ENCODE results near the gene SF3A1. TPM values are rescaled to one million over a fixed set of nuclear protein-coding genes. Genes with fewer than 3 reads are reported as not detected.

SF3A1 gene
- total RNA-seq, 1 donor from 2014 or later: 308 TPM

DNA sequence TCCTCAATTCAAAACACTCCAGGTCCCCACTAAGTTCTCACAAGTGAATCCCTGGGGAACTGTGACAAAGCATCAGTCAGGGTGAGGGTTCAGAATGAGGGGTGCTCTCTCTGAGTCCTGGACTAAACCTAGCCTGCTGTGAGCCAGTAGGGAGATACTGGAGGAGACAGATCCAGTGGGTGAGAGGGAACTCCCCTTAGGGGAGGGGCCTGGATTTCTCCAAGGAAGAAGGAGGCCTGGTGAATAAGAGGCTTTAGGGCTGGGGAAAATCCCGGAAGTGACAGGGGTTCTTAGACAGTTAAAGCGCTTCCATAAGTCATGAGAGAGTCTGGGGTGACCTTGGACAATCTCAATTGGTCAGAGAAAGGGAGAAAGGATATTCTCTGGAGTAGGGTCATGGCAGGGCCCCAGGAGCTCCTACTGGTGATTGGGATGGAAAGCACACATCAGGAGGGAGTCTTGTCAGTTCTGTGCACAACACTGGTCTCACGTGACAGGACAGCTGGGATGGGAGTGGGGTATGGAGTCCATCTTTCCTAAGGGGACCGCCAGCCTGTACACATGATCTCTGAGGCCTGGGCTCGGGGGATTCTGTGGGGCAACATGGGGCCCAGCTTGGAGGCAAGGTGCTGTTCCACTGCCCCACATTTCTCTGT is 31.5 kb downstream of the SF3A1 start:
- peaks cover 21% of the 10 kb centered on the region for H3K36me3 Mint-ChIP-seq (ENCODE audit: low read depth)
- intact Hi-C loops (cut with micrococcal nuclease): no loop called here
- H3K4me3 Mint-ChIP-seq: peak overlapping the region; percentile 89
- peaks cover 62% of the 10 kb centered on the region for H3K4me1 Mint-ChIP-seq (ENCODE audit: low read depth)
- DNase-seq (ENCODE audit: low spot score): no peak
- peak overlapping the region; percentile 44 for H3K27ac Mint-ChIP-seq
- H3K27me3 Mint-ChIP-seq (ENCODE audit: insufficient read depth): no peaks in the 10 kb centered on the region
- H3K9me3 Mint-ChIP-seq: no peaks in the 10 kb centered on the region

DNA sequence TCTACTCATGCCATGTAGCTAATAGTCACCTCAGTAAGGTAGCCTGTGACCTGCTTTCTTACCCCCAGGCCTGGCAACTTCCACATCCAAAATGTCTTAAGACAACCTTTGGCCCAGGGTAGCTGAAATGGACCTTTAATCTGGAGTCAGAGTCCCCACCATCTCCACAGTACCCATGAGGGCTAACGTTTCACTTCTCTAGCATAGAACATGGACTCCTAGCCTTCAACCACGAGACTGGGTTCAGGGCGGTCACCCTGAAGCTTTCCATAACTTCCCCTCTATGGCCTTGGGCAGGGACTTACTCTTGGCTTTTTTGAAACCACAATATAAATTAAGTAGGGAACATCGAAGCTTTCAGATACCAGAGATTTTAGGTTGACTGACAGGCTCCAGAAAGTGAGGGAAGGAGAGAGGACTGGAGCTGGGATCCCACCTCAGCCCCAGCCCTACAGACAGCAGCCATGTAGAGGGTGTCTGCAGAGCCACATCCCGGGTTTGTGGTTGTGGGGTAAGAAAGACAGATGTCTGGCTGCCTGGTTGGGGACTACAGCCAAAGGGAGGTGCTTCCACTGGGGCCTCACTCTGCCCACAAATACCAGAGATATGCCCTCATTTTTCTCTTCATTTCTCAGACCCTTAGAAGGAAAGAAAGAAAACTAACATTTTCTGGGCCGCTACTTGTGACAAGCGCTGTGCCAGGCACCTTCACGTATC is 32.5 kb downstream of the SF3A1 start:
- Mint-ChIP-seq H3K4me3 (peak overlapping the region; percentile 89), H3K27me3 (ENCODE audit: insufficient read depth) (no peaks in the 10 kb centered on the region), H3K4me1 (ENCODE audit: low read depth) (peaks cover 72% of the 10 kb centered on the region), H3K9me3 (no peaks in the 10 kb centered on the region), H3K36me3 (ENCODE audit: low read depth) (peaks cover 21% of the 10 kb centered on the region), H3K27ac (peak overlapping the region; percentile 44)
- peak; percentile 49 for DNase-seq (ENCODE audit: low spot score)
- intact Hi-C loops (cut with micrococcal nuclease): no loop called here

DNA sequence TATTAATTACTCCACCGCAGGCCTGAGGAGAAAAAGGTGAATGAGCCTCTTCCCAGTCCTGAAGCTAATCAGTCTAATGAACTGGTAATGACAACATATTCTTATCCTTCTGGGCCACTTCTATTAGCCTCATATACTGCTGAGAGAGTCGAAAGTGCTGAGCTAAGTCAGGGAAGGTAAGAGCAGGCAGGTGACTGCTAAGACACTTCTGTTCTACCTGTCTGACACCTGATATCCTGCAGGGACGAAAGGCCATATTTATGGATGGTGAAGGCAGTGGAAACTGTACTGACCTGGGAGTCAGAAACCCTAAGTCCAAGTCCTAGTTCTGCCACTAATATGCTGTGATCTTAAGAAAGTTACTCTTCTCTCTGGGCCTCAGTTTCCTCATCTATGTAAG is 33.4 kb downstream of the SF3A1 start:
- no peak for DNase-seq (ENCODE audit: low spot score)
- peaks cover 82% of the 10 kb centered on the region for H3K4me1 Mint-ChIP-seq (ENCODE audit: low read depth)
- H3K4me3 Mint-ChIP-seq: no peak overlapping the region
- intact Hi-C loops (cut with micrococcal nuclease): no loop called here
- H3K27me3 Mint-ChIP-seq (ENCODE audit: insufficient read depth): no peaks in the 10 kb centered on the region
- H3K27ac Mint-ChIP-seq: peak overlapping the region; percentile 25
- H3K9me3 Mint-ChIP-seq: no peaks in the 10 kb centered on the region
- H3K36me3 Mint-ChIP-seq (ENCODE audit: low read depth): peaks cover 24% of the 10 kb centered on the region

DNA sequence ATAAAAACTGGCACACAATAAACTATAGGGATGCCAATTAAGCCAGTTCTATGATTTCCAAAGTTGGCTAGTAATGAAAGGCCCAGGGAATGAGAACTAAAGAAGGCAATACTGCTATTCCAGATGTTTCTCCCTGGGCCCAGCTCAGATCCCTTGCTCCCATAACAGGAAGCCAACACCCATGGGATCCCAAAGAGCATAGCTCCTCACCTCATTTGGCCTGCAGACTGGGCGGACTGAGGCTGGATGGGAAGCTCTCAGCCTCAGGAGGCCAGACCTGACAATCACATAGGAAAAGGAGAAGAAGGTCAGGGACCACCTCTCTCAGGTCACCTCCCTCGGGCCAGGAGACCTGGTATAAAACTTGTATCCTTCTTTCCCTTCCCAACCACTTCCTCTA is 35.2 kb downstream of the SF3A1 start:
- Mint-ChIP-seq H3K27ac (peak overlapping the region; percentile 37), H3K9me3 (no peaks in the 10 kb centered on the region), H3K36me3 (ENCODE audit: low read depth) (peaks cover 24% of the 10 kb centered on the region), H3K4me3 (no peak overlapping the region), H3K27me3 (ENCODE audit: insufficient read depth) (no peaks in the 10 kb centered on the region), H3K4me1 (ENCODE audit: low read depth) (peaks cover 83% of the 10 kb centered on the region)
- intact Hi-C loops (cut with micrococcal nuclease): no loop called here
- no peak for DNase-seq (ENCODE audit: low spot score)

DNA sequence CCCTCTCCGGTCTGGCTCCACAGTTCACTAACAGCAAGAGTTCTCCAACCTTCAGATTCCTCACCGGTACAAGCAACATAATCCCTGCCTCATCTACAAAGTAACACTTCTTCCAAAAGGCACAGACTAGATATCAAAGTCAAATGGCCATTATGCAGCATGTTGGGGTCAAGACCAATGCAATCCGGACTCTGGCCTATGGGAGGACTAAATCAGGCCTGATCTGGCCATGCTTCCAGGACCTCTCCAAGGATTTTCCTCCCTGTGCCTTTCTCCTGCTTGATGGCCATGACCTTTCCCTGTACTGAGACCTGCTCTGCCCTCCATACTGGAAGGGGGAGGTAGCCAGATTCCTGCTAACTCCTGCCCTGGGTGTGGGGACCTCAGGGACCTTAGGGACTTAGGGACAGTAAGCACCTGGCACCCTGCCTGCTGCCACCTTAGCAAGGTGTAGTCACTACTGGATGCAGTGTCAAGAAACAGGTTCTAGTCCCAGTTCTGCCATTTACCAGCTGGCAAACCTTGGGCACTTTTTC is 36.6 kb downstream of the SF3A1 start:
- no peak overlapping the region for H3K4me3 Mint-ChIP-seq
- peak overlapping the region; percentile 36 for H3K27ac Mint-ChIP-seq
- H3K36me3 Mint-ChIP-seq (ENCODE audit: low read depth): peaks cover 24% of the 10 kb centered on the region
- no peak for DNase-seq (ENCODE audit: low spot score)
- no peaks in the 10 kb centered on the region for H3K9me3 Mint-ChIP-seq
- no peaks in the 10 kb centered on the region for H3K27me3 Mint-ChIP-seq (ENCODE audit: insufficient read depth)
- H3K4me1 Mint-ChIP-seq (ENCODE audit: low read depth): peaks cover 86% of the 10 kb centered on the region
- intact Hi-C loops (cut with micrococcal nuclease): no loop called here

DNA sequence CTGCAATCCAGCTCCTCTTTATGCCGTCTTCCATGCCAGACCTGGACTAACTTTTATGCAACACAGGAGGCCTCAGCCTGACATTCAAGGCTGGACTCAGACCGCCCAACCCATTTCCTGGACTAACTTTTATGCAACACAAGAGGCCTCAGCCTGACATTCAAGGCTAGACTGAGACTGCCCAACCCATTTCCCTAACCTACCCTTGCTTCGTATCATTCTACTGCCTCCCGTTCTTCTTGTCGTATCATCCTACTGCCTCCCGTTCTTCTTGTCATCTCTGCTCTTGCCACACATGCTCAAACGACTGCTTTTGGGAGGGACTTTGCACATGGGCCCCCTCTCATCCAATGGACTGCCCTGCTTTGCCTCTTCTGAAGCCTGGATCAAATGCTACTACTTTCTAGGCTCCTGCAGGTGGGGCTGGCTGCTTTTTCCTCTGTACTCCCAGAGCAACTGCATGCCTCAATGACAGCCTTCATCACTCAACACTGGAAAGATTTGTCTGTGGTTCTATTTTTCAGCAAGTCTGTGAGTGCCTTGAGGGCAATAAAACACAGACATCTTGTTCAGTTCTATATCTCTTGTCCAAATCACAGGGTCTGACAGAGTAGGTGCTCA is 37.8 kb downstream of the SF3A1 start:
- H3K36me3 Mint-ChIP-seq (ENCODE audit: low read depth): peaks cover 22% of the 10 kb centered on the region

DNA sequence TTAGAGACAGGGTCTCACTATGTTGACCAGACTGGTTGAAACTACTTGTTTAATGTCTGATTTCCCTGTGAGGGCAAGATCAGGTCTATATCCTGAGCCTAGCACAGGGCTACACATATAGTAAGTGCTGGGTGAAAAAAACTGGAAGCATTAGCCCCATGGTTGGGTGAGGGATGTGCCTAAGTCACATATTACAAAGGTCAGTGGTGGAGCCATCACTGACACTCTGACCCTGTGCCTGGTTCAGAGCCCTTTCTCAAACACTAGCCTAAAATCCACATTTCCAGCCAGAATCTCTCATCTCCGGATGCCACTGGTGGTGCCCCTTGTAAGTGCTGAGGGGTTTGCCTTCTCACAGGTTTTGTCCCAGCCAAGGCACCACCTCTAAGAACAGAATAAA is 38.9 kb downstream of the SF3A1 start:
- intact Hi-C loops (cut with micrococcal nuclease): no loop called here
- Mint-ChIP-seq H3K9me3 (no peaks in the 10 kb centered on the region), H3K27ac (no peak overlapping the region), H3K4me3 (no peak overlapping the region), H3K4me1 (ENCODE audit: low read depth) (peaks cover 83% of the 10 kb centered on the region), H3K36me3 (ENCODE audit: low read depth) (peaks cover 19% of the 10 kb centered on the region), H3K27me3 (ENCODE audit: insufficient read depth) (no peaks in the 10 kb centered on the region)
- no peak for DNase-seq (ENCODE audit: low spot score)

More for the DNA sequence above, 37.8 kb downstream of the SF3A1 start:
- Mint-ChIP-seq H3K27ac (no peak overlapping the region), H3K9me3 (no peaks in the 10 kb centered on the region), H3K4me1 (ENCODE audit: low read depth) (peaks cover 86% of the 10 kb centered on the region), H3K27me3 (ENCODE audit: insufficient read depth) (no peaks in the 10 kb centered on the region), H3K4me3 (no peak overlapping the region)
- DNase-seq (ENCODE audit: low spot score): no peak
- intact Hi-C loops (cut with micrococcal nuclease): no loop called here

DNA sequence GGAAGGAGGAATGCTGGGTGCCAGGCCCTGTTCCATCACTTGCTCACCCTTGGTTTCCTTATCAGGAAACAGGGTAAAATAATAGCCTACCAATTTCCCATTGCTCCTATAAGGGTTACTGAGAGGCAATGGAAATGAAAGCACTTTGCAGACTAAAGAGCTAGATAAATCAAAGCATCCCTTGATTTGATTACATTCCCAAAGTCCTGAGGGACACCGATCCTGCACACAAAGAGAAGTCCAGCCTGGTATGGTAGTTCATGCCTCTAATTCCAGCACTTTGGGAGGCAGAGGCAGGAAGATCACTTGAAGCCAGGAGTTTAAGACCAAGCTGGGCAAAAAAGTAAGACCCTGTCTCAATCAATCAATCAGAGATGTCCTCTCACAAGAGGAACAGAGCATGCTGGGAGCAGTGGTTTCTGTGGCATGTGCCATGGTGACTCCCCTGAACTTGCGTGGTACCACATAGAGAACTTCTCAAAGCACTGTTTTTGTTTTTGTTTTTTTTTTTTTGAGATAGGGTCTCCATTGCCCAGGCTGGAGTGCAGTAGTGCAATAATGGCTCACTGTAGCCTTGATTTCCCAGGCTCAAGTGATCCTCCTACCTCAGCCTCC is 40.6 kb downstream of the SF3A1 start:
- Mint-ChIP-seq H3K4me1 (ENCODE audit: low read depth) (peaks cover 89% of the 10 kb centered on the region), H3K27ac (no peak overlapping the region), H3K27me3 (ENCODE audit: insufficient read depth) (no peaks in the 10 kb centered on the region), H3K9me3 (no peaks in the 10 kb centered on the region), H3K4me3 (peak overlapping the region; percentile 32), H3K36me3 (ENCODE audit: low read depth) (peaks cover 22% of the 10 kb centered on the region)
- intact Hi-C loops (cut with micrococcal nuclease): loop anchor here (1.0 kb wide), 1 partner anchor 10 kb away; no protein-coding TSS in a partner anchor
- DNase-seq (ENCODE audit: low spot score): no peak

DNA sequence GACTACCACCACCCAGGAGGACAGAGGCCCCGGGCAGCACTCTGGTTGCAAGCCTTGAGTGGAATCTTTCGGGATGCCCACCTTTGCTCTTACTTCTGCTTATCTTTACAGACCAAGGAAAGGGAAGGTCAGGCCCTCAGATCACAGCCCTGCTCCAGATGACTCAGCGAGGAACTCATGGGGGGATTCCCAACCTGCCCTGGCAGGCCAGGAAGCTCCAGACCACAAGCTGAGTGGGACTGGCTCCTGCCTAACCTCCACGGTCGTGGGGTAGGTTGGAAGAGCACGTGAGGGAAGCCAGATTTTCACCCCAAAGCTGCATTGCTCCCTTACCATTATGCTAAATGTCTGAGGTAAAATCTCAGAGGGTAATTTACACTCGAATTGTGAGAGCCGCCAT is 41.8 kb downstream of the SF3A1 start:
- H3K27me3 Mint-ChIP-seq (ENCODE audit: insufficient read depth): no peaks in the 10 kb centered on the region
- peaks cover 17% of the 10 kb centered on the region for H3K36me3 Mint-ChIP-seq (ENCODE audit: low read depth)
- H3K9me3 Mint-ChIP-seq: no peaks in the 10 kb centered on the region
- peaks cover 91% of the 10 kb centered on the region for H3K4me1 Mint-ChIP-seq (ENCODE audit: low read depth)
- peak overlapping the region; percentile 66 for H3K27ac Mint-ChIP-seq
- DNase-seq (ENCODE audit: low spot score): peak; percentile 36
- H3K4me3 Mint-ChIP-seq: peak overlapping the region; percentile 45
- intact Hi-C loops (cut with micrococcal nuclease): loop anchor here (1.0 kb wide), 1 partner anchor 9 kb away; no protein-coding TSS in a partner anchor

DNA sequence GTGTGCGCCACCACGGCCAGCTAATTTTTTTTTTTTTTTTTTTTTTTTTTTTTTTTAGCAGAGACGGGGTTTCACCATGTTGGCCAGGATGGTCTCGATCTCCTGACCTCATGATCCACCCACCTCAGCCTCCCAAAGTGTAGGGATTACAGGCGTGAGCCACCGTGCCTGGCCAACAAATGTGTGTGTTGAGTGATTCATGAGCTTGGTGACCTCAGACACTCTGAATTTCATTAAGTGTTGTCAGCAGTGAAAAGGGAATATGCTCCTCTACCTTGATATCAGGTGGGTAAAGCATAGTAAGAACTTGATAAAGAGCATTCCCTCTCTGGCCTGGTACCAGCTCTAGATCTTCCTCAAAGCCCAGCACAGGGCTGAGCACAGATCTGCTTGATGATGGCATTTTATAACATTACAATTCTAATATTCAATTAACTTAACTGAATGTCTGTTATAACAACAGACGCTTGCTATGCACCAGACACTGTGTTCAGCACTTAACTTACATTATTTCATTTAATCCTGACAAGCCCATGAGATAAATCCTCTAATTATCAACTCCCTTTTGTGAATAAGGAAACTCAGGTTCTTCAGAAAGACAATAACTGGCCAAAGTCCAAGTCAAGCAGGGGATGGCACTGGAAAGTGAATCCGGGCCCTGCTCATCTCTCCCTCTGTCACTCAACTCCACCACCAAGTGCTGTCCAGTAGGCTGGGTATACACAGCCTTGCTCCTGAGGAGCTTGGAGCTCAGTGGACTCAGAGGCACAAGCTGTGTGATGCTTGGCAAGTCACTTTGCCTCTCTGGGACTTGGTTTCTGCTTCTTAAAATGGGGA is 42.9 kb downstream of the SF3A1 start:
- Mint-ChIP-seq H3K27me3 (ENCODE audit: insufficient read depth) (no peaks in the 10 kb centered on the region), H3K27ac (peak overlapping the region; percentile 70), H3K4me3 (no peak overlapping the region), H3K9me3 (no peaks in the 10 kb centered on the region), H3K36me3 (ENCODE audit: low read depth) (peaks cover 14% of the 10 kb centered on the region), H3K4me1 (ENCODE audit: low read depth) (peaks cover 87% of the 10 kb centered on the region)
- DNase-seq (ENCODE audit: low spot score): no peak
- intact Hi-C loops (cut with micrococcal nuclease): no loop called here

DNA sequence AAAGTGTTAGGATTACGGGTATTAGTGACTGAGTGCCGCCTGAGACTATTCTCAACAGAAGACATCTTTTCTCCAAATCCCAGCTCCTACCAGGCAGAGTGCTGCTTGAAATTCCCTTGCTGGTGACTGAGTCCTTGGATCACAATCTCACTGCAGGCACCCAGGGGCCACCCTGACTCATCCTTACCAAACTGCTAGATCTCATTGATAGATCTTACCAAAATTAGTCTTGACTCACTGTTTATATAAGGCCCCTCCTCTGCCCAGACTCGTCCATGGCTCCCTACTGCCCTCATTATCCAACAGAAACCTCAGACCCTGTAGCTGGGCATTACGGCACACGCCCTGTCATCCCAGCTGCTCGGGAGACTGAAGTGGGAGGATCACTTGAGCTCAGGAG is 44.6 kb downstream of the SF3A1 start:
- H3K9me3 Mint-ChIP-seq: no peaks in the 10 kb centered on the region

More for the DNA sequence above, 44.6 kb downstream of the SF3A1 start:
- DNase-seq (ENCODE audit: low spot score): no peak
- peaks cover 12% of the 10 kb centered on the region for H3K36me3 Mint-ChIP-seq (ENCODE audit: low read depth)
- peaks cover 88% of the 10 kb centered on the region for H3K4me1 Mint-ChIP-seq (ENCODE audit: low read depth)
- intact Hi-C loops (cut with micrococcal nuclease): no loop called here
- H3K4me3 Mint-ChIP-seq: peak overlapping the region; percentile 25
- H3K27ac Mint-ChIP-seq: peak overlapping the region; percentile 74
- H3K27me3 Mint-ChIP-seq (ENCODE audit: insufficient read depth): no peaks in the 10 kb centered on the region
